Parathyroid adenoma (tissue), 2 donors: Measurements from ENCODE around the gene SHC2.

ENCODE experiments used
- H2AFZ ChIP-seq: fragments of 300-600 bp; sonication (generic); one replicate; pipeline ENCODE4 v1.7.0; 2017; ENCODE audit warnings: antibody characterized with exemption, mild to moderate bottlenecking
- H3K27ac ChIP-seq: fragments of 300-600 bp; sonication (generic); one replicate; pipeline ENCODE4 v1.7.0; 2017
- H3K27me3 ChIP-seq: fragments of 300-600 bp; sonication (generic); one replicate; pipeline ENCODE4 v1.7.0; 2017; ENCODE audit warnings: low read length; ENCODE audit not compliant: control insufficient read depth, insufficient read depth
- H3K36me3 ChIP-seq: fragments of 300-600 bp; sonication (generic); one replicate; pipeline ENCODE4 v1.7.0; 2017; ENCODE audit warnings: low read length; ENCODE audit not compliant: control insufficient read depth, insufficient read depth
- H3K4me1 ChIP-seq: fragments of 300-600 bp; sonication (generic); one replicate; pipeline ENCODE4 v1.7.0; 2017; ENCODE audit warnings: control low read depth
- H3K4me2 ChIP-seq: fragments of 300-600 bp; sonication (generic); one replicate; pipeline ENCODE4 v1.7.0; 2017; ENCODE audit warnings: low read length
- H3K4me3 ChIP-seq: fragments of 300-600 bp; sonication (generic); one replicate; pipeline ENCODE4 v1.7.0; 2017; ENCODE audit warnings: low read depth, low read length
- H3K79me2 ChIP-seq: fragments of 300-600 bp; sonication (generic); one replicate; pipeline ENCODE4 v1.7.0; 2017; ENCODE audit warnings: control low read depth
- H3K9ac ChIP-seq: fragments of 300-600 bp; sonication (generic); one replicate; pipeline ENCODE4 v1.7.0; 2017; ENCODE audit warnings: mild to moderate bottlenecking
- H3K9me3 ChIP-seq: fragments of 300-600 bp; sonication (generic); one replicate; pipeline ENCODE4 v1.7.0; 2017; ENCODE audit warnings: low read length; ENCODE audit not compliant: control insufficient read depth
- TF ChIP-seq, protein P1 (sequence below): fragments of 300-600 bp; sonication (generic); IDR thresholded peaks from one replicate; pipeline ENCODE4 v1.7.0; 2017; ENCODE audit warnings: antibody characterized with exemption, mild to moderate bottlenecking
- donor health status: primary hyperparathyroidism.

Gene SHC2

DNA sequence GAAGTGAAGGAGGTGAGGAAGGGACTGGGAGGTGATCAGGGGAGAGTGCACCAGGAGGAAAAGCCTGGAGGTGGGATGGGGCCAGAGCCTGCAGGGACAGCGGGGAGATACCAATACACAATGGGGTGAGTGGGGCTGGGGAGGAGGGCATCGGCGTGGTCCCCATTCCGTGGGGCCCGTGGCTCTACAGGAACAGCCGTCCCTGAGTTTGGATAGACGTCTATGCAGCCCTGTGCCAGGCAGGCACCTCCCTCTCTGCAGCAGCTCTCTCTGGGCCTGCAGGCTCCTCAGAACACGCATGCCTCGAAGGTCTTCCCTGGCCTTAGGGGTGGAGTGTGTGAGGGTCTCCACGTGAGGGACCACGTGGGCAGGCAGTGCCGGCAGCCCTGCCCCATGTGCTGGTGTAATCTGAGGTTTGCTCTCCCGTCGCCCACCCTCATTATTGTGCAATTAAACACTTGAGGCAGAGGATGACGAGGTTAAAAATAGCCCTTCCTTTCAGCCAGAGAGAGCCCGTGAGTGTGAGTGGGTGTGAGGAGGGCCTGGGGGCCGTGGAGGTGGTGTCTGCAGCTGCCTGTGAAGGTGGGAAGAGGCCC lies 68.4 kb downstream of the SHC2 start:
- H3K79me2 ChIP-seq, result no peaks in the 10 kb centered on the region
- H3K4me3 ChIP-seq, result no peak overlapping the region
- TF ChIP-seq, protein P1, sequence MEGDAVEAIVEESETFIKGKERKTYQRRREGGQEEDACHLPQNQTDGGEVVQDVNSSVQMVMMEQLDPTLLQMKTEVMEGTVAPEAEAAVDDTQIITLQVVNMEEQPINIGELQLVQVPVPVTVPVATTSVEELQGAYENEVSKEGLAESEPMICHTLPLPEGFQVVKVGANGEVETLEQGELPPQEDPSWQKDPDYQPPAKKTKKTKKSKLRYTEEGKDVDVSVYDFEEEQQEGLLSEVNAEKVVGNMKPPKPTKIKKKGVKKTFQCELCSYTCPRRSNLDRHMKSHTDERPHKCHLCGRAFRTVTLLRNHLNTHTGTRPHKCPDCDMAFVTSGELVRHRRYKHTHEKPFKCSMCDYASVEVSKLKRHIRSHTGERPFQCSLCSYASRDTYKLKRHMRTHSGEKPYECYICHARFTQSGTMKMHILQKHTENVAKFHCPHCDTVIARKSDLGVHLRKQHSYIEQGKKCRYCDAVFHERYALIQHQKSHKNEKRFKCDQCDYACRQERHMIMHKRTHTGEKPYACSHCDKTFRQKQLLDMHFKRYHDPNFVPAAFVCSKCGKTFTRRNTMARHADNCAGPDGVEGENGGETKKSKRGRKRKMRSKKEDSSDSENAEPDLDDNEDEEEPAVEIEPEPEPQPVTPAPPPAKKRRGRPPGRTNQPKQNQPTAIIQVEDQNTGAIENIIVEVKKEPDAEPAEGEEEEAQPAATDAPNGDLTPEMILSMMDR, result no peak
- H3K4me2 ChIP-seq, result no peak overlapping the region
- H3K9ac ChIP-seq, result no peak overlapping the region
- H3K36me3 ChIP-seq, result no peaks in the 10 kb centered on the region
- no peaks in the 10 kb centered on the region for H3K9me3 ChIP-seq
- no peak overlapping the region for H3K27ac ChIP-seq
- no peak overlapping the region for H2AFZ ChIP-seq
- H3K4me1 ChIP-seq, result no peaks in the 10 kb centered on the region
- no peaks in the 10 kb centered on the region for H3K27me3 ChIP-seq

DNA sequence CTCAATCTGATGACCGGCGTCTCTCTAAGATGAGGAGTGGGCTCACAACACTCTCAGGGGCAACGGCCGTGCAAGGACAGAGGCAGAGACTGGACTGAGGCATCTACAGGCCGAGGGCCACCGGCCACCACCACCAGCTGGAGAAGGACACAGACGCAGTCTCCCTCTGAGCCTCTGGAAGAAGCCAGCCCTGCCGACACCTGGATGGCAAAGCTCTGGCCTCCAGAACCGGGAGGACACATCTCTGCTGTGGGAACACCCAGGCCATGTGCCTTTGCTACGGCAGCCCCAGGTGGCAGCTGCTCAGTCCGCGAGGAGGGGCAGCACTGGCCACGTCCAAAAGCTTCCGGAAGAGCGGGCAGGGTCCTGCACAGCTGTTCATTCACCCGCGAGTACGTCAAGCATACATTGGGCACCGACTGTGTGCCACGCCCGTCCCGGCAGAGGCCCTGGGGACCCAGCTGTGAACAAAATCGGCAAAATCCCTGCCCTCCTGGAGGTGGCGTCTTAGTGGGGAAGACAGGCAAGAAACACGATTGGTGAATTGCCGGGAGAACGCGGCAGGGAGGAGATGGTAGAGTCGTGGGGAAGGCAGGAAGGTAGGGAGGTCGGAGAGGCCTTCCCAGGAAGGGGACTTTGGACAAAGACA lies 69.0 kb downstream of the SHC2 start:
- Histone ChIP-seq H3K27me3 (no peaks in the 10 kb centered on the region), H3K36me3 (no peaks in the 10 kb centered on the region), H3K4me3 (no peak overlapping the region), H2AFZ (no peak overlapping the region), H3K4me1 (no peaks in the 10 kb centered on the region), H3K9ac (no peak overlapping the region), H3K4me2 (no peak overlapping the region), H3K9me3 (no peaks in the 10 kb centered on the region), H3K79me2 (no peaks in the 10 kb centered on the region), H3K27ac (no peak overlapping the region)
- TF ChIP-seq, protein P1, result no peak

DNA sequence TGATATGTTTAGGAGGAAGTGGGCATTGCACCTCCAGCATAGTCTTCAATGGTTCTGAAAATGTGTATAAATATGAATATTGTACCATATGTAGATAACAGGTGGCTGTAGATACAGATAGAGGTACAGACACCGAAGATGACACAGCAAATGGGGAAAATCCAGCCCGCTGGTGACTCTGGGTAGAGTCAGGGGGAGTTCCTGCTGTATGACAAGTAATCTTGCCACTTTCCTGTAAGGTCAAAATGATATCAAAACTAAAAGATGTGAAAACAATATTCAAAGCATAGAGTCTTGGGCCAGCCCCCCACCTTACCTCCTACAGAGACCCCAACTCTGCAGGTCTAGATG lies 69.7 kb downstream of the SHC2 start:
- Histone ChIP-seq H3K36me3 (no peaks in the 10 kb centered on the region), H3K79me2 (no peaks in the 10 kb centered on the region), H3K27me3 (no peaks in the 10 kb centered on the region), H2AFZ (no peak overlapping the region), H3K9me3 (no peaks in the 10 kb centered on the region), H3K27ac (no peak overlapping the region), H3K4me2 (no peak overlapping the region), H3K4me1 (no peaks in the 10 kb centered on the region), H3K9ac (no peak overlapping the region), H3K4me3 (no peak overlapping the region)
- TF ChIP-seq, protein P1, result no peak

DNA sequence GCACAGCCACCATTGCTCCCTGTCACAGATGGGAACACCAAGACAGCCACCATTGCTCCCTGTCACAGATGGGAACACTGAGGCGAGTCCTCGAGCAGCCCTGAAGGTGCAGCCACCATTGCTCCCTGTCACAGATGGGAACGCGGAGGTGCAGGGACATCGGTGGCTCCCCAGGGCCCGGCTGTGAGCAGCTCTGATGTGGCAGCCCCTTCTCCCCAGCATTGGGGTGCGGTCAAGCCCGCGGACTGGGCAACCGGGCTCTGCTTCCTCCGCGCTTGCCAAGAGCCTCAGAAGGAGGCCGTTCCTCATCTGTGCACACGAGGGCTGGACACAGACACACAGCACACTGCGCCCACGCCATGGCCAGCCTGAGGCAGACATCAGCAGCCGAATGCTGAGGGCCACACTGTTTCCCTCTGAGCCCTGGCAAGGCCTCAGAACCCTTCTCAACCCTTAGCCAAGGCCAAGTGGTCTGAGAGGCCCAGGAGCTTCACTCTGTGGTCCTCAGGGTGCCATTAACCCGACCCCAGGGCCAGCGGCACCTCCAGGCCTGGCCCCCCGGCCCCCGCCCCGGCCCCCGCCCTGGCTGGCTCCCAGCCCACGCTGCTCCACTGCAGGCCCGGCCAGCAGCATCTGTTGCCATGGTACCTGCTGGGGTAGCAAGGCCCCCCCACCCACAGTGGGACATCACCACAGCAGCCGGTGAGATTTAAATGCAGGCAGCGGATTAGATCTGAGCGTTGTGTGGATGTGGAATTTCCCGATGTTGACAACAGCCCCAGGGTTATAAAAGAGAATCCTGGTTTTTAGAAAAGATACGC lies 70.2 kb downstream of the SHC2 start:
- no peaks in the 10 kb centered on the region for H3K27me3 ChIP-seq
- no peak overlapping the region for H3K4me3 ChIP-seq
- no peak overlapping the region for H3K9ac ChIP-seq
- H3K27ac ChIP-seq, result no peak overlapping the region
- no peak overlapping the region for H2AFZ ChIP-seq
- H3K9me3 ChIP-seq, result no peaks in the 10 kb centered on the region
- TF ChIP-seq, protein P1, result no peak
- H3K4me1 ChIP-seq, result no peaks in the 10 kb centered on the region
- H3K36me3 ChIP-seq, result no peaks in the 10 kb centered on the region
- no peaks in the 10 kb centered on the region for H3K79me2 ChIP-seq
- H3K4me2 ChIP-seq, result no peak overlapping the region
